Activated CD8-positive, alpha-beta memory T cell treated with anti-CD3 and anti-CD28 coated beads, Interleukin-2, amount 50 U/mL, for 4 hours (primary cell): ENCODE data around the gene TPR.

Source experiments
- DNase-seq: peaks from one replicate; pipeline ENCODE4 v3.0.0-alpha.2; 2020

TPR gene

GRCh38 chr1:186286615-186287315 is 88.3 kb downstream of the TPR start:
- DNase-seq, result no peak

- no peak for DNase-seq
These were observed 91.7 kb downstream of the TPR start for GRCh38 chr1:186283374-186283773.

- DNase-seq, result no peak
These were observed 92.6 kb downstream of the TPR start for GRCh38 chr1:186282466-186282865.

- no peak for DNase-seq
These were observed 99.2 kb downstream of the TPR start for GRCh38 chr1:186275822-186276221.

- DNase-seq, result no peak
These were observed 102.6 kb downstream of the TPR start for GRCh38 chr1:186272486-186272885.

GRCh38 chr1:186271032-186271431 is 104.0 kb downstream of the TPR start:
- no peak for DNase-seq
